Heart left ventricle (tissue), 13 donors: ENCODE measurements around the gene LIMK2.
"Not testable (repeated sequence)": the region's sequence is repeated elsewhere in the genome, so short reads cannot be mapped to it uniquely, and the experiment has no call there.

ENCODE experiments used
- POLR2A ChIP-seq, 2 donors: fragments of 450-650 bp; IDR thresholded peaks; one replicate each; pipeline ENCODE4 v1.6.1; 2017; ENCODE audit warnings: antibody characterized with exemption in 2 of 2, mild to moderate bottlenecking in 2 of 2, moderate library complexity in 2 of 2
- TF ChIP-seq, protein P1 (sequence below), 12 donors: fragments of 200-600 bp; sonication (generic) in 4 of 12; IDR thresholded peaks; one replicate each; pipeline versions ENCODE4 v1.5.0 to v1.8.0; 2018 to 2022; ENCODE audit warnings: antibody characterized with exemption in 12 of 12, mild to moderate bottlenecking in 5 of 12
- donor health status: ischemic (EF 13 %, LVEDD 7.1; RV severe dilation, severe dysfunction).
- donor health status: DM: no; HTN: yes; CAD: no.
- donor health status: DM: no; HTN: no; CAD: no.
- donor health status: ischemic (EF 25% LVEDD 6.9; RV normal size, moderate dysfunction).
- donor health status: ischemic (EF 25% LVEDD 5.7; RV mildly dilated, moderate dysfunction).
- donor health status: ischemic (EF 35%, LVEDD 5.7; RV mildly dilated, moderate dysfunction).
- donor health status: nonischemic (EF 11% LVEDD 7.7; RV severe dilation, severe dysfunction).
- donor health status: DM: yes; HTN: yes; CAD: no.
- donor health status: PGD.
- donor health status: ischemic (EF 29% LVEDD 5.4; RV normal size, mild dysfunction).
- donor health status: nonischemic (EF 23%, LVEDD 6.1; RV moderate dilation, normal function).

DNA sequence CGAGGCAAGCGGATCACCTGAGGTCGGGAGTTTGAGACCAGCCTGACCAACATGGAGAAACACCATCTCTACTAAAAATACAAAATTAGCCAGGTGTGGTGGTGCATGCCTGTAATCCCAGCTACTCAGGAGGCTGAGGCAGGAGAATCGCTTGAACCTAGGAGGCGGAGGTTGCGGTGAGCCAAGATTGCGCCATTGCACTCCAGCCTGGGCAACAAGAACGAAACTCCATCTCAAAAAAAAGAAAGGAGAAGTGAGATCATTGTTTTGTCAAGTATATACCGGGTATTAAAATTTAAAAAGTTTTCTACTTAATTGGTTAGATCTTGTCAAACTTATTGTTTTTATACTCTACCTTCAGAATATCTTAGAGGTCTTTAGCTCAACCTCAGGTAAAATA, 40.4 kb upstream of the LIMK2 start:
- TF ChIP-seq POLR2A (IDR thresholded peaks at IDR 0.05) = not testable (repeated sequence)
- TF ChIP-seq, protein P1, sequence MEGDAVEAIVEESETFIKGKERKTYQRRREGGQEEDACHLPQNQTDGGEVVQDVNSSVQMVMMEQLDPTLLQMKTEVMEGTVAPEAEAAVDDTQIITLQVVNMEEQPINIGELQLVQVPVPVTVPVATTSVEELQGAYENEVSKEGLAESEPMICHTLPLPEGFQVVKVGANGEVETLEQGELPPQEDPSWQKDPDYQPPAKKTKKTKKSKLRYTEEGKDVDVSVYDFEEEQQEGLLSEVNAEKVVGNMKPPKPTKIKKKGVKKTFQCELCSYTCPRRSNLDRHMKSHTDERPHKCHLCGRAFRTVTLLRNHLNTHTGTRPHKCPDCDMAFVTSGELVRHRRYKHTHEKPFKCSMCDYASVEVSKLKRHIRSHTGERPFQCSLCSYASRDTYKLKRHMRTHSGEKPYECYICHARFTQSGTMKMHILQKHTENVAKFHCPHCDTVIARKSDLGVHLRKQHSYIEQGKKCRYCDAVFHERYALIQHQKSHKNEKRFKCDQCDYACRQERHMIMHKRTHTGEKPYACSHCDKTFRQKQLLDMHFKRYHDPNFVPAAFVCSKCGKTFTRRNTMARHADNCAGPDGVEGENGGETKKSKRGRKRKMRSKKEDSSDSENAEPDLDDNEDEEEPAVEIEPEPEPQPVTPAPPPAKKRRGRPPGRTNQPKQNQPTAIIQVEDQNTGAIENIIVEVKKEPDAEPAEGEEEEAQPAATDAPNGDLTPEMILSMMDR (IDR thresholded peaks at IDR 0.05) = not testable (repeated sequence)
